ACHN (cell line): ENCODE measurements around the gene BLZF1.

ENCODE experiments used
- DNase-seq: peaks from one replicate; pipeline ENCODE4 v3.0.0-alpha.2; 2015
- in situ Hi-C: cut with HindIII; loops from 2 replicates; pipeline ENCODE4 v1.10.0; 2017; ENCODE audit warnings: low sequenced_read_pairs, low pct_ligation_motif_present, low pct_unique_long_range_greater_than_20kb

The BLZF1 gene

DNA sequence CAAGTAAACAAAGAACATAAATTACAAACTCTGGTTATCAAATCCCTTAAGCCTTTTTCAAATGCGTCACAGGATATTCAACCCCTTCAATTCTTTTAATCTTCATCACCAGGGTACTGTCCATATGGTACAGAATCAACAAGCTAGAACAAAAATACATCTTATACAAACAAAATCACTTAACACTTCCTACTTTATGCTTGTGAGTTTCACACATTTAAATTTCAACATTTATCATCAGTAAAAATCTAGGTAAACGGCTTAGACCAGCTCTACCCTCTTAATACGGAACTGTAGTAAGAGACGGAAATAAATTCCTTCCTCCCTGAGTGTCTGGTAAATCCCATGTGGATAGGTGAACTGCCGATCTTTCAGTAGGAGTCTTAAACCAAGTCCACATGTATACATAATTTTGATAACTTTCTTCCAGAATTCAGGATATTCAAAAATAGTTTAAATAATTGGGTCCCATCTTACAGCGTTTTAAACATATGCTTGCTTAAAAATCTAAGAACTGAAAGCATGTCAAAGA is 58.2 kb downstream of the BLZF1 start:
- peak; percentile 51 for DNase-seq

DNA sequence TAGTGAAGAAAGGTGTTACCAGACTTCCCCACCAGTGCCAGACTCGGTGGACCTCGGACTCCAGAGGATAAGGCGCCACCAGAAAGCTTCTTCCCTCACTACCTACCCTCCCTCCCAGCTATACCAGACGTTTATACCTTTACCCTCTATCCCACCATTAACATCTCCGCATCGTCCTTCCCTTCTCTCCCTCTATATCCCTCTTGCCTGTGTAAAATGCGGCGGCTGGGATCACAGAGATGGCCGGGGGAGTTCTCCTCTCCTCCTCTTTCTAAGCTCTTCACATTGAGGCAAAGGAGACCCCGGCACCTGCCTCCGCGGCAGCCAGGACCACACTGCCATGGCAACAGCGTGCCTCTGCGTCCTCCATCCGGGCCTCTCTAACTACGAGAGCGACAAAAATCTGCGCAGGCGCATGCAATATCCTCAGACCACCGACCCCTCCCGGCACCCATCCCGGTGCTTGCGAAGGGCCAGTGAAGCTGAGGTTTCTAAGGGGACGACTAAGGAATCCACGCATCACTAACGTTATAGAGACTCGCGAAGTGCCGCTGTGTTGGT is 59.2 kb downstream of the BLZF1 start, which contains the start of gene CCDC181:
Gene CCDC181 (minus strand): TSS at position 394 of the 561 bp plus-strand sequence. CDS start 2,547 bp downstream, outside the sequence.
- in situ Hi-C loops, result no loop called here
- peak; percentile 87 for DNase-seq

More for the DNA sequence above, 58.2 kb downstream of the BLZF1 start:
- in situ Hi-C loops, result no loop called here
